Lower leg skin (tissue), 4 donors: ENCODE results near the gene FAM156A. TPM values are rescaled to one million over a fixed set of nuclear protein-coding genes. Genes with fewer than 3 reads are reported as not detected.
"Not testable (repeated sequence)": the region's sequence is repeated elsewhere in the genome, so short reads cannot be mapped to it uniquely, and the experiment has no call there.

Source experiments
- DNase-seq, 2 donors: peaks; one replicate each; pipeline ENCODE4 v3.0.0-alpha.2; 2019; ENCODE audit warnings: low spot score in 2 of 2
- H3K4me3 ChIP-seq: fragments of 200-600 bp; sonication (generic); 2 replicates; pipeline ENCODE4 v1.5.1; 2017; ENCODE audit warnings: mild to moderate bottlenecking, low read depth; ENCODE audit not compliant: poor library complexity, severe bottlenecking
- POLR2A ChIP-seq, 2 donors: fragments of 450-650 bp; IDR thresholded peaks; one replicate each; pipeline ENCODE4 v1.6.1; 2016 to 2017; ENCODE audit warnings: antibody characterized with exemption in 2 of 2, mild to moderate bottlenecking in 1 of 2, moderate library complexity in 1 of 2
- WGBS, 2 donors: methylation state at CpG; one replicate each; pipeline ENCODE4 v1.1.5; 2018; 5-methylcytosine and 5-hydroxymethylcytosine counted together
- intact Hi-C: fragments of 100-400 bp; cut with DNase I; formaldehyde crosslinking; loops from one replicate; pipeline ENCODE4 v1.15.0; 2023; ENCODE audit warnings: low total_unique reads
- total RNA-seq, 4 donors: library from RNA; depleted of rRNA; stranded (reverse); fragments of >200 nt; gene quantifications; one replicate each; pipeline ENCODE4 v1.1.0, GENCODE V29; 2016
- TF ChIP-seq, protein P1 (sequence below), 3 donors: fragments of 450-650 bp; IDR thresholded peaks; one replicate each; pipeline ENCODE4 v1.5.1; 2016; ENCODE audit warnings: antibody characterized with exemption in 3 of 3, mild to moderate bottlenecking in 3 of 3, moderate library complexity in 2 of 3

FAM156A gene
- total RNA-seq, 4 donors from 2014 or later, result 12.7 to 19.1 (median 16.5) TPM

DNA sequence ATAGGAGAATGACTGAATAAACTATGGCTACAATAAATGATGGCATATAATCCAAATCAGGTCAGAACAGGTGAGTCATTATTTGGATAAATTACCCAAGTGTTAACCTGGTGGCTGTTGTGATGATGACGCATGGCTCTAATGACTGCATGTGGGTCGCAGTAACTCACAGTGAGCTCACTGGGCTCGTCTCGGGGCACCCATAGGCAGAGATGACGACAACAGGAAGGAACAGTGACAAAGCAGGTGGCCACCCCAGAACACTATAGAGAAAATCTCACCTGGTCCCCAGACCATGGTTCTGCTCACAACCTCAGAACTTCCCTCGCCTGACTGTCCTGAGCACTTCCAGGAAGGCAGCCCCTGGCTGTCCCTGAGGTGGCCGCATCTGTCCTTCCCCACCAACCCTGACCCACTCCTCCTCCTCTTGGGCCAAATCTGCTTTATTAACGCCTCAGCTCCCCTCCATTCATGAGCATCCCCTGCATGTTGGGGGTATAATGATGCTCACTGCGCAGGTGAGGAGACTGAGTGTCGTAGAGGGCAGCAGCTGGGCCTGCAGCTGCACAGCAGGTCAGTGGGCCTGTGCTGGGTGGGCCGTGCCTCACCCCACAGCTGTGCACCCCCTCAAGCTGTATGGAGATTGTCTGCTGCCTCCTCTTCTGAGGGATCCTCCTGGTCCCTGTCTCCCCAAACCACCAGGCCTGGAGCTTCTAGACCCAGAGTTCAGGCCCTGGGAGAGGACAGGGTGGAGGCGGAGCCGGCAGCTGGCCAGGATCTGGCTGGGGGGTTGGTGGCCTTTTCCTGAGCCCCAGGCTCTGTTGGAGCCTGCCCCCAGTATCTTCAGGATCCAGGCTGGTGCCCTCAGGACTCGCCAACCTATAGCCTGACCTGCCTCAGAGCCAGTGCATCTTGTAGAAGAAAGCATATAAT lies 30.9 kb upstream of the FAM156A start:
- intact Hi-C loops, result no loop called here
- peak in 1 of 2 donors; percentile 54 for DNase-seq
- H3K4me3 ChIP-seq, result no peak overlapping the region
- WGBS, 2 donors, result 67 to 82% methylated on average over 11 to 14 of the region's 14 CpGs
- no peak for TF ChIP-seq POLR2A (IDR thresholded peaks at IDR 0.05)
- TF ChIP-seq, protein P1, sequence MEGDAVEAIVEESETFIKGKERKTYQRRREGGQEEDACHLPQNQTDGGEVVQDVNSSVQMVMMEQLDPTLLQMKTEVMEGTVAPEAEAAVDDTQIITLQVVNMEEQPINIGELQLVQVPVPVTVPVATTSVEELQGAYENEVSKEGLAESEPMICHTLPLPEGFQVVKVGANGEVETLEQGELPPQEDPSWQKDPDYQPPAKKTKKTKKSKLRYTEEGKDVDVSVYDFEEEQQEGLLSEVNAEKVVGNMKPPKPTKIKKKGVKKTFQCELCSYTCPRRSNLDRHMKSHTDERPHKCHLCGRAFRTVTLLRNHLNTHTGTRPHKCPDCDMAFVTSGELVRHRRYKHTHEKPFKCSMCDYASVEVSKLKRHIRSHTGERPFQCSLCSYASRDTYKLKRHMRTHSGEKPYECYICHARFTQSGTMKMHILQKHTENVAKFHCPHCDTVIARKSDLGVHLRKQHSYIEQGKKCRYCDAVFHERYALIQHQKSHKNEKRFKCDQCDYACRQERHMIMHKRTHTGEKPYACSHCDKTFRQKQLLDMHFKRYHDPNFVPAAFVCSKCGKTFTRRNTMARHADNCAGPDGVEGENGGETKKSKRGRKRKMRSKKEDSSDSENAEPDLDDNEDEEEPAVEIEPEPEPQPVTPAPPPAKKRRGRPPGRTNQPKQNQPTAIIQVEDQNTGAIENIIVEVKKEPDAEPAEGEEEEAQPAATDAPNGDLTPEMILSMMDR (IDR thresholded peaks at IDR 0.05), result no peak

DNA sequence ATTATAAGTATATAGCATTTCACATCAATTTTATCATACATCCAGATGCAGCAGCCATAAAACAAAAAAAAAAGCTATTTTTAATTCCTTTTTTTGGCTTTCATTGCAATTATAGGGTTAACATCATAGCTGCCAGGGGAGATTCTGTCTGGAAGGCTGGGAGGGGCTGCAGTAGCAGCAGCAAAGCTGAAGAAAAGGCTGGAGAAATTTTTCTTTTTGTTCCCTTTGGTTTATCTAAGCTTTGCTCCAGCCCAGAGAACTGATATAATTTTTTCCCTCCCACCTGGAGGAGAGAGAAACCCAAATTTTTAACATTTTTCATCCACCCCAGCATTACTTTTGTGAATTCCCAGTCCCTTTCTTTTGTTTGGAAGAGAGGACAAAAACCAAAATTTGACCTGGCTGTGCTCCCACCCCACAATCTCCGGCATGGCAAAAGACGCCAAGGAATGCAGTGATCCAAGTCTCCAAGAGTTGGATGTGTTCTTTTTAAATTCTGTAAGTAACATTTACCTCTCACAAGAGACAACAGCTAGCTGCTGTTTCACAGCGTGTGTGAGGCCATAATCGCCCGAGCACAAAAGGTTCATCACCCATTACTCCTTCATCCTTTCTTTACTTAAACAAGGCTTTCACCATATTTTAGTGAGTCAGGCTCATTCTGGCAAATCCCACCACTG lies 25.1 kb upstream of the FAM156A start:
- no peak for TF ChIP-seq POLR2A (IDR thresholded peaks at IDR 0.05)
- TF ChIP-seq, protein P1 (IDR thresholded peaks at IDR 0.05), result no peak
- WGBS, 2 donors, result 33 to 34% methylated on average over 5 of the region's 5 CpGs
- H3K4me3 ChIP-seq, result no peak overlapping the region
- DNase-seq, result peak in 1 of 2 donors; percentile 43
- intact Hi-C loops, result no loop called here

DNA sequence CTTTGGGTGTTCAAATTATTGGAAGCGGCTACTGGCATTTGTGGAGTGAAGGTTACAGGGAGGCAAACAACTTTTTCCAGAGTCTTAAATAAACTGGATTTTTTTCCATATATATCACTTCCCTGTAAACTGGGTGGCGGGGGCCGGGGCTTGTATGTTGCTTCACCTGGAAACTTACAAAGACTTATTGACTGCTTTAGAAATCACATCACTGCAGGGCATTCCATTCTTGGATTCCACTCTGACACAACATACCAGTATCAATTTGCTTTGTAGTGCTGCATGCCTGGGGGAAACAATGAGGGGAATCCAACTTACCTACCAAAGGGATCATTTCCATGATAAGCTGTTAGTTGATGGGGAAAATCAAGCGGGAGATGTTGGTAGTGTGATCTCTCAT lies 21.7 kb upstream of the FAM156A start:
- H3K4me3 ChIP-seq, result no peak overlapping the region
- intact Hi-C loops, result no loop called here
- no peak for TF ChIP-seq POLR2A (IDR thresholded peaks at IDR 0.05)
- TF ChIP-seq, protein P1 (IDR thresholded peaks at IDR 0.05), result no peak
- peak in 1 of 2 donors; percentile 68 for DNase-seq
- 74 to 75% methylated on average over 4 of the region's 4 CpGs for WGBS, 2 donors

DNA sequence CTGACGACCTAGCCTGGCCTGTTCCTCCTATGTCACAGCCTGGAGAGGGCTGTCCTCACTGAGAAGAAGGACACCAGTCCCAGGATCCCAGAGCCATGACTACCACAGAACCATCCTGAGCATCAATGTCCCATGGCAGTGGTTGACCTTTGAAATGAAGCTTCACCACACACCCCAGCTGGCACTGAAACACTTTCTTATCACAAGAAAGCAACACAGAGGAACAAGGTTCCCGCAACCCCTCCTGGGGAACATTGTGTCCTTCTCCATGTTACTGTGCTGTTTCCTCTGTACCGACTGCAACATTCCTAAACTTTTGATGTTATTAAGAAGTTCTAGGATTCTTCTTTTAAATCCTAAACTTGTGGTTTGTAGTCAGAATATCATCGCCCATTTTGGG lies 21.2 kb upstream of the FAM156A start:
- TF ChIP-seq, protein P1 (IDR thresholded peaks at IDR 0.05), result no peak
- DNase-seq, result peak in 1 of 2 donors; percentile 54
- no peak overlapping the region for H3K4me3 ChIP-seq
- intact Hi-C loops, result no loop called here
- WGBS, 2 donors, result 53 to 59% methylated on average over 4 of the region's 4 CpGs

DNA sequence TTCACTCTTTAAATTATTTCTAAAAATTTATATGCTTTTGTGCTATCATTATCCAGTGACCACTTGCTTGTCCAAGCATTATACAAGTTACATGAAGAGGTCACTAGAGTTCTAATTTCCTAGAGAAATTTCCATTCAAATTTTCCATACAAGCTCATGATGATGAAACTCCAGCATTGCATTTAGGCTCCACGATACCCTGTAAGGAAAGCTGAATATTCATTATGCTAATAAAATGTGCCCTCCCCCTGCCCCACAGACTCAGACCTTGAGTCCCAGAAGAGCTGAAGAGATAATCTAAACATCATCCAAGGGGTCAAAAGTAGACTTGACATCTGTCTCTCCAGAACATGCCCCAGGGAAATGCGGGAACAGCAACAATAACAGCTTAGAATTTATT lies 19.6 kb upstream of the FAM156A start:
- H3K4me3 ChIP-seq, result no peak overlapping the region
- peak; percentile 1 to 3 for DNase-seq
- TF ChIP-seq POLR2A (IDR thresholded peaks at IDR 0.05), result no peak
- TF ChIP-seq, protein P1 (IDR thresholded peaks at IDR 0.05), result no peak
- intact Hi-C loops, result no loop called here
- WGBS, 2 donors, result 60 to 89% methylated on average over 2 of the region's 2 CpGs

DNA sequence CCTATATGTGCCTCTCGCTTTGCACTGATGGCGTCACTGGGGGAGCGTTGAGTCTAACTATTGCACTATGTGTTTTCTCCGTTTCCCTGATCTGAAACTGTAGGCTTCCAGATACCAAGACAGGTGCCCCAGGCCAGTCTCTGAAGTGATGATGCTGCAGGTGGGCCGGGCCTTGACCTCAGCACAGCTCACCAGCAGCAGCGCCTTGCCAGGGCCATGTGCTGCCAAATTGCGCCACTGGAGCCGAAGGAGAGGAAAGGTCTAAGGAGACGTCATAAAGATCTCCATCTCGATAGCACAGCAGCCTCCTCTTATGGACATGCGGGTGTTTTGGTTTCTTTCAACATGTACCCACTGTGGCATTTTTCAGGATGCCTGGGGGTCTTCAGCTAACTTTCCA lies 17.3 kb upstream of the FAM156A start:
- DNase-seq, result peak; percentile 0 to 34
- 88 to 100% methylated on average over 5 to 11 of the region's 11 CpGs for WGBS, 2 donors
- intact Hi-C loops, H3K4me3 ChIP-seq: not testable (repeated sequence)

DNA sequence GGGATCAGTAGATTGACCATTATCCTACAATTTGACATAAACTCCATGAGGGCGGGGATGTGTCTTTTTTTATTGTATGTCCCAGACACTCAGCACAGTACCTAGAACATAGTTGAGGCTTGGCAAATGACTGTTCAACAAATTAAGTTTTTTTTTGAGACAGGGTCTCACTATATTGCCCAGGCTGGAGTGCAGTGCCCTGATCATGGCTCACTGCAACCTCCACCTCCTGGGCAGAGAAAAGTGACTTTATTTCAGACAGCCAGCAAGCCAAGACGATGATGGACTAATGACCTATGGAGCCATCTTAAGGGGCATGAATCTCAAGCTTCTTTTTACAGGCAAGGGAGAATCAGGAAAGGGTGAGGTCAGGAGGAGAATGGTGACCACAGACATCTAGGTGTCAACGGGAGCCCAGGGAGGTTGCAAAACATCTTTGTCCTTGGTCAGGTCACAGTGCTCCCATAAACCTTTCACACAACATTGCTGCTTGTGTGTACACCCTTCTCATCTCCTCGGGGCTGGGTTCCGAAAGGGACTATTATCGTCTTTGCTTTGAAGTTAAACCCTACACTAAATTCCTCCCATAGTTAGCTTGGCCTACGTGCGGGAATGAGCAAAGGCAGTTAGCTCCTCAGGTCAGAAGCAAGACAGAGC lies 16.1 kb upstream of the FAM156A start:
- intact Hi-C loops, H3K4me3 ChIP-seq: not testable (repeated sequence)
- 56 to 61% methylated on average over 8 of the region's 8 CpGs for WGBS, 2 donors
- peak in 1 of 2 donors; percentile 25 for DNase-seq

DNA sequence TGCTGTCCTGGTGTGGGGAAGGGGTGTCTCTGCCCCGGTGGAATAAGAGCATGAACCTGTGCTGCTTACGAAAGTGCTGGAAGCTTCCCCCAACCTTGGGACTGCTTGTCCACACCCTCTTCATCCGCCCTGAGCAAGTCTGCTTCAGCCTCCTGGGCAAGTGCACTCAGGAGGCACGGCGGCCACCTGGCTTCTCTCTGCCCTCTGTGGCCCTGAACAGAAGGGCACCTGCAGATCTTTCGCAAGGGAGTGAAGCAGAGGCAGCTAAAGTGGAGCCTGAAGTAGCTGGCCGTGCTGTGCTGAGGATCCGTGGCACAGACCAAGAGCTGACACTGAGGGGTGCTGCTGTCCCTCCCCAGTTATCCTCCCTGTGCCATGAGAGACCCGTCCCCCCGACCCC lies 9.6 kb upstream of the FAM156A start:
- no CpG with 5 or more reads among the region's 10 CpGs for WGBS, 2 donors
- DNase-seq, intact Hi-C loops, H3K4me3 ChIP-seq: not testable (repeated sequence)
